ENCODE data around the gene UFSP2. TPM values are rescaled to one million over a fixed set of nuclear protein-coding genes. Genes with fewer than 3 reads are reported as not detected.

The UFSP2 gene
- total and polyA plus RNA-seq, 8 donors: 10.1 to 23.4 (median 19.3) TPM

- Histone ChIP-seq H3K36me3 (no peaks in the 10 kb centered on the region), H3K4me3 (no peak overlapping the region), H3K9me3 (no peaks in the 10 kb centered on the region), H3K27me3 (no peaks in the 10 kb centered on the region), H3K4me1 (peaks cover 8 to 32% (median 22%) of the 10 kb centered on the region in 3 donors), H3K27ac (peak overlapping the region in 3 of 4 donors; percentile 20 to 57 (median 29))
- 55 to 62% methylated on average over 13 of the region's 13 CpGs for WGBS, 2 donors
- DNase-seq: peak in 5 of 6 donors; percentile 49 to 75 (median 54)
- ATAC-seq: peak; percentile 78 to 83 (median 80)
- intact Hi-C loops (cut with DNase I): no loop called here
- FAIRE-seq: no peak
- TF ChIP-seq CTCF (IDR thresholded peaks at IDR 0.05): no peak
These were observed 46.2 kb downstream of the UFSP2 start for GRCh38 chr4:185379326-185380295.

GRCh38 chr4:185378264-185378663 is 47.5 kb downstream of the UFSP2 start:
- Histone ChIP-seq H3K36me3 (no peaks in the 10 kb centered on the region), H3K4me1 (peaks cover 0 to 21% (median 11%) of the 10 kb centered on the region in 3 donors), H3K4me3 (no peak overlapping the region), H3K27ac (no peak overlapping the region), H3K27me3 (no peaks in the 10 kb centered on the region), H3K9me3 (no peaks in the 10 kb centered on the region)
- FAIRE-seq: no peak
- no peak for TF ChIP-seq CTCF (IDR thresholded peaks at IDR 0.05)
- no peak for ATAC-seq
- intact Hi-C loops (cut with DNase I): no loop called here
- 88 to 95% methylated on average over 6 of the region's 6 CpGs for WGBS, 2 donors
- no peak for DNase-seq

- no peak for TF ChIP-seq CTCF (IDR thresholded peaks at IDR 0.05)
- no peak overlapping the region for H3K4me3 ChIP-seq
- 91% methylated on average over 6 of the region's 6 CpGs for WGBS, 2 donors
- FAIRE-seq (no peak), DNase-seq (no peak), ATAC-seq (no peak)
- intact Hi-C loops (cut with DNase I): no loop called here
- peaks cover 0 to 8% (median 0%) of the 10 kb centered on the region in 3 donors for H3K4me1 ChIP-seq
- no peaks in the 10 kb centered on the region for H3K36me3 ChIP-seq
- H3K27ac ChIP-seq: no peak overlapping the region
- no peaks in the 10 kb centered on the region for H3K9me3 ChIP-seq
- H3K27me3 ChIP-seq: no peaks in the 10 kb centered on the region
These were observed 51.2 kb downstream of the UFSP2 start for GRCh38 chr4:185374573-185374972.

- WGBS, 2 donors: 85 to 89% methylated on average over 7 of the region's 7 CpGs
- Histone ChIP-seq H3K36me3 (no peaks in the 10 kb centered on the region), H3K27ac (no peak overlapping the region), H3K4me3 (no peak overlapping the region), H3K4me1 (peaks cover 0 to 3% (median 0%) of the 10 kb centered on the region in 3 donors), H3K9me3 (no peaks in the 10 kb centered on the region), H3K27me3 (no peaks in the 10 kb centered on the region)
- no peak for TF ChIP-seq CTCF (IDR thresholded peaks at IDR 0.05)
- FAIRE-seq (no peak), ATAC-seq (no peak), DNase-seq (no peak)
- intact Hi-C loops (cut with DNase I): no loop called here
These were observed 51.7 kb downstream of the UFSP2 start for GRCh38 chr4:185374027-185374426.

- no peak overlapping the region for H3K27ac ChIP-seq
- intact Hi-C loops (cut with DNase I): no loop called here
- H3K27me3 ChIP-seq: no peaks in the 10 kb centered on the region
- TF ChIP-seq CTCF (IDR thresholded peaks at IDR 0.05): no peak
- no peaks in the 10 kb centered on the region for H3K9me3 ChIP-seq
- ATAC-seq (no peak), FAIRE-seq (no peak), DNase-seq (no peak)
- no peaks in the 10 kb centered on the region for H3K36me3 ChIP-seq
- H3K4me3 ChIP-seq: no peak overlapping the region
- WGBS, 2 donors: 95 to 97% methylated on average over 11 of the region's 11 CpGs
- H3K4me1 ChIP-seq: no peaks in the 10 kb centered on the region
These were observed 54.1 kb downstream of the UFSP2 start for GRCh38 chr4:185371702-185372101.
